Measurements from ENCODE around the gene CTNNA2. TPM values are rescaled to one million over a fixed set of nuclear protein-coding genes. Genes with fewer than 3 reads are reported as not detected.

CTNNA2 gene
- total RNA-seq, 1 experiment from 2014 or later = 0.54 TPM

GRCh38 chr2:80113399-80113798, 600.5 kb downstream of the CTNNA2 start:
- DNase-seq (ENCODE audit: low read depth, low spot score) (no peak), ATAC-seq (no peak)
- ChIA-PET POLR2A (no interaction called here), CTCF (no interaction called here)
- BruUV-seq (replicated peaks) = no TSS peak
- Histone ChIP-seq H3K27me3 (ENCODE audit: control insufficient read depth, insufficient read depth, low read length) (no peaks in the 10 kb centered on the region), H3K9me3 (ENCODE audit: control insufficient read depth, insufficient read depth, low read depth, low read length) (no peaks in the 10 kb centered on the region), H3K4me3 (ENCODE audit: low read depth in 2 of 2, low read length in 2 of 2) (no peak overlapping the region), H3K4me1 (ENCODE audit: control insufficient read depth, insufficient read depth, low read length) (no peaks in the 10 kb centered on the region), H3K36me3 (ENCODE audit: control insufficient read depth, insufficient read depth, low read length) (no peaks in the 10 kb centered on the region), H3K27ac (ENCODE audit: low read length) (no peak overlapping the region)
- TF ChIP-seq POLR2AphosphoS5 (IDR thresholded peaks at IDR 0.05; ENCODE audit: low read depth, low read length) (no peak), CTCF (IDR thresholded peaks at IDR 0.05) (no peak), SIN3A (IDR thresholded peaks at IDR 0.05; ENCODE audit: borderline replicate concordance, insufficient read depth, low read depth, low read length) (no peak)
- in situ Hi-C loops (cut with HindIII; ENCODE audit: low pct_unique_long_range_greater_than_20kb, low sequenced_read_pairs) = no loop called here
- intact Hi-C loops (cut with micrococcal nuclease; ENCODE audit: unreplicated experiment) = no loop called here

- Histone ChIP-seq H3K4me1 (ENCODE audit: control insufficient read depth, insufficient read depth, low read length) (no peaks in the 10 kb centered on the region), H3K4me3 (ENCODE audit: low read depth in 2 of 2, low read length in 2 of 2) (no peak overlapping the region), H3K36me3 (ENCODE audit: control insufficient read depth, insufficient read depth, low read length) (no peaks in the 10 kb centered on the region), H3K9me3 (ENCODE audit: control insufficient read depth, insufficient read depth, low read depth, low read length) (no peaks in the 10 kb centered on the region), H3K27ac (ENCODE audit: low read length) (no peak overlapping the region), H3K27me3 (ENCODE audit: control insufficient read depth, insufficient read depth, low read length) (no peaks in the 10 kb centered on the region)
- intact Hi-C loops (cut with micrococcal nuclease; ENCODE audit: unreplicated experiment) (no loop called here), in situ Hi-C loops (cut with HindIII; ENCODE audit: low pct_unique_long_range_greater_than_20kb, low sequenced_read_pairs) (no loop called here)
- BruUV-seq (replicated peaks) = no TSS peak
- POLR2A ChIA-PET = no interaction called here
- CTCF ChIA-PET = interaction anchor here (0.5 kb wide), 1 partner anchor 37 kb away, joined by 3 read pairs; no protein-coding TSS in a partner anchor
- DNase-seq (ENCODE audit: low read depth, low spot score) (no peak), ATAC-seq (no peak)
- TF ChIP-seq TCF7L2 (IDR thresholded peaks at IDR 0.05; ENCODE audit: low read depth, low read length) = no peak
- no peak for TF ChIP-seq SIN3A (IDR thresholded peaks at IDR 0.05; ENCODE audit: borderline replicate concordance, insufficient read depth, low read depth, low read length)
- TF ChIP-seq REST (IDR thresholded peaks at IDR 0.05; ENCODE audit: insufficient read depth in 1 of 2, low read depth in 2 of 2, low read length in 1 of 2) = no peak
- TF ChIP-seq CTCF (IDR thresholded peaks at IDR 0.05) = no peak
- TF ChIP-seq POLR2AphosphoS5 (IDR thresholded peaks at IDR 0.05; ENCODE audit: low read depth, low read length) = no peak
Observed at GRCh38 chr2:80114812-80115211, 602.0 kb downstream of the CTNNA2 start.

Measured in Panc1 (cell line).